H1 (cell line): ENCODE data around the gene FADS3. TPM values are rescaled to one million over a fixed set of nuclear protein-coding genes. Genes with fewer than 3 reads are reported as not detected.

ENCODE experiments used
- CTCF ChIA-PET: fragments of 300-600 bp; sonication (Branson Sonifier 250); formaldehyde crosslinking; loops from one replicate; lab custom pipeline; 2021; ENCODE audit not compliant: partially characterized antibody; lab: Charles Lee
- POLR2A ChIA-PET: fragments of 300-600 bp; sonication (Branson Sonifier 250); formaldehyde crosslinking; loops from one replicate; lab custom pipeline; 2021; ENCODE audit warnings: inconsistent platforms; ENCODE audit not compliant: partially characterized antibody; lab: Charles Lee
- DNase-seq, 2 experiments: peaks; one replicate each; pipeline versions ENCODE4 v3.0.0 to v3.0.0-alpha.2; 2010 to 2022; ENCODE audit warnings: low spot score in 2 of 2, low read depth in 1 of 2, mixed read lengths in 1 of 2
- FAIRE-seq: peaks from 2 replicates; lab custom pipeline; 2011; peaks lifted over from hg19 to GRCh38; lab: Jason Lieb, UNC
- H2AFZ ChIP-seq: 2 replicates; pipeline ENCODE4 v1.8.1; 2012; ENCODE audit warnings: low read length, inconsistent platforms
- H2AK5ac ChIP-seq: 2 replicates; pipeline ENCODE4 v1.6.1; 2013; ENCODE audit warnings: low read depth, low read length
- H2BK120ac ChIP-seq: replicated peaks from 2 replicates; pipeline ENCODE3; 2013; ENCODE audit warnings: low read depth, low read length, inconsistent platforms
- H2BK12ac ChIP-seq: 2 replicates; pipeline ENCODE4 v1.6.1; 2013; ENCODE audit warnings: low read depth, low read length
- H2BK15ac ChIP-seq: 2 replicates; pipeline ENCODE4 v1.6.1; 2013; ENCODE audit warnings: low read length
- H2BK20ac ChIP-seq: 2 replicates; pipeline ENCODE4 v1.6.1; 2013; ENCODE audit warnings: low read length
- H2BK5ac ChIP-seq: 2 replicates; pipeline ENCODE4 v1.6.1; 2013; ENCODE audit warnings: low read depth, low read length
- H3K14ac ChIP-seq: 2 replicates; pipeline ENCODE4 v1.6.1; 2013; ENCODE audit warnings: inconsistent platforms; ENCODE audit not compliant: insufficient read length
- H3K18ac ChIP-seq: 2 replicates; pipeline ENCODE4 v1.6.1; 2013; ENCODE audit warnings: low read length; ENCODE audit errors: extremely low read depth
- H3K23ac ChIP-seq: 2 replicates; pipeline ENCODE4 v1.6.1; 2013; ENCODE audit warnings: inconsistent platforms; ENCODE audit not compliant: insufficient read length
- H3K23me2 ChIP-seq: 2 replicates; pipeline ENCODE4 v1.6.1; 2013; ENCODE audit warnings: low read depth, low read length
- H3K27ac ChIP-seq: 2 replicates; pipeline ENCODE4 v1.6.1; 2011; ENCODE audit warnings: low read depth, low read length, inconsistent platforms
- H3K27me3 ChIP-seq, 4 experiments: replicated peaks in 1 of 4; 1 replicate in 1 of 4; 2 replicates in 3 of 4; pipeline versions ENCODE4 v1.6.1 to v1.8.1; 2011 to 2013; ENCODE audit warnings: low read length in 3 of 4, mild to moderate bottlenecking in 3 of 4, inconsistent platforms in 2 of 4, mixed read lengths in 2 of 4, moderate library complexity in 1 of 4; ENCODE audit not compliant: control insufficient read depth in 3 of 4, insufficient read depth in 3 of 4; ENCODE audit errors: extremely low read depth in 1 of 4
- H3K36me3 ChIP-seq, 4 experiments: 2 replicates each; pipeline versions ENCODE4 v1.6.1 to v1.8.1; 2011 to 2013; ENCODE audit warnings: mild to moderate bottlenecking in 4 of 4, low read length in 3 of 4, moderate library complexity in 2 of 4, control low read depth in 1 of 4, inconsistent platforms in 1 of 4; ENCODE audit not compliant: insufficient read depth in 4 of 4, control insufficient read depth in 2 of 4
- H3K4ac ChIP-seq: replicated peaks from 2 replicates; pipeline ENCODE3; 2013; ENCODE audit warnings: low read length, low read depth, mixed read lengths, inconsistent platforms; ENCODE audit not compliant: insufficient read length
- H3K4me1 ChIP-seq, 4 experiments: replicated peaks in 1 of 4; 1 replicate in 1 of 4; 2 replicates in 3 of 4; pipeline versions ENCODE4 v1.6.1 to v1.8.1; 2011 to 2013; ENCODE audit warnings: low read length in 3 of 4, inconsistent platforms in 2 of 4, mixed read lengths in 1 of 4; ENCODE audit not compliant: insufficient read depth in 4 of 4, control insufficient read depth in 3 of 4
- H3K4me2 ChIP-seq, 2 experiments: 2 replicates each; pipeline versions ENCODE4 v1.6.1 to v1.8.1; 2011 to 2013; ENCODE audit warnings: low read depth in 2 of 2, low read length in 2 of 2, control low read depth in 1 of 2, inconsistent platforms in 1 of 2, mild to moderate bottlenecking in 1 of 2; ENCODE audit not compliant: insufficient read depth in 1 of 2
- H3K4me3 ChIP-seq, 4 experiments: fragments of 200-600, 300-600 bp in 1 of 4; sonication (generic), shearing (Covaris generic), sonication (Bioruptor Twin) in 1 of 4; 2 replicates each; pipeline versions ENCODE4 v1.5.1 to v1.8.1; 2011 to 2016; ENCODE audit warnings: low read length in 4 of 4, low read depth in 3 of 4, control low read depth in 2 of 4, inconsistent platforms in 2 of 4, mild to moderate bottlenecking in 2 of 4, mixed read lengths in 1 of 4, moderate library complexity in 1 of 4; ENCODE audit not compliant: insufficient read depth in 2 of 4; ENCODE audit errors: extremely low read depth in 1 of 4
- H3K56ac ChIP-seq: replicated peaks from 2 replicates; pipeline ENCODE3; 2013; ENCODE audit warnings: low read depth, mild to moderate bottlenecking, mixed read lengths, low read length, inconsistent platforms; ENCODE audit not compliant: insufficient read length
- H3K79me1 ChIP-seq: 2 replicates; pipeline ENCODE4 v1.6.1; 2013; ENCODE audit warnings: low read depth, low read length, control low read depth
- H3K79me2 ChIP-seq, 2 experiments: 2 replicates each; pipeline versions ENCODE4 v1.6.1 to v1.8.1; 2012 to 2013; ENCODE audit warnings: low read length in 2 of 2, mild to moderate bottlenecking in 2 of 2, inconsistent platforms in 1 of 2; ENCODE audit not compliant: insufficient read depth in 2 of 2, control insufficient read depth in 1 of 2
- H3K9ac ChIP-seq, 4 experiments: replicated peaks in 1 of 4; 1 replicate in 1 of 4; 2 replicates in 3 of 4; pipeline versions ENCODE4 v1.6.1 to v1.8.1; 2011 to 2013; ENCODE audit warnings: low read depth in 3 of 4, low read length in 3 of 4, control low read depth in 2 of 4, mild to moderate bottlenecking in 2 of 4, moderate library complexity in 2 of 4, inconsistent platforms in 1 of 4; ENCODE audit errors: extremely low read depth in 1 of 4
- H3K9me3 ChIP-seq, 2 experiments: 2 replicates each; pipeline versions ENCODE4 v1.6.1 to v1.8.1; 2012 to 2013; ENCODE audit warnings: mild to moderate bottlenecking in 2 of 2, moderate library complexity in 2 of 2, control low read depth in 1 of 2, inconsistent platforms in 1 of 2, low read depth in 1 of 2, low read length in 1 of 2, mixed read lengths in 1 of 2; ENCODE audit not compliant: insufficient read depth in 2 of 2
- H4K20me1 ChIP-seq, 2 experiments: replicated peaks in 1 of 2; 2 replicates each; pipeline versions ENCODE3 to v1.8.1; 2011 to 2013; ENCODE audit warnings: inconsistent platforms in 2 of 2, low read length in 2 of 2, mild to moderate bottlenecking in 1 of 2; ENCODE audit not compliant: insufficient read depth in 2 of 2, control insufficient read depth in 1 of 2
- H4K5ac ChIP-seq: 2 replicates; pipeline ENCODE4 v1.6.1; 2013; ENCODE audit warnings: low read length, low read depth, mixed read lengths, inconsistent platforms; ENCODE audit not compliant: insufficient read length
- H4K8ac ChIP-seq: 2 replicates; pipeline ENCODE4 v1.8.0; 2013; ENCODE audit warnings: mild to moderate bottlenecking, moderate library complexity, low read length, inconsistent platforms; ENCODE audit not compliant: insufficient read depth; ENCODE audit errors: extremely low read depth
- H4K91ac ChIP-seq: replicated peaks from 2 replicates; pipeline ENCODE3; 2013; ENCODE audit warnings: low read length, mixed read lengths, inconsistent platforms; ENCODE audit not compliant: insufficient read length
- BACH1 ChIP-seq: IDR thresholded peaks from 2 replicates; pipeline ENCODE4 v1.6.1; 2012; ENCODE audit warnings: low read length, improper control_type of control experiment
- JUN ChIP-seq: IDR thresholded peaks from 2 replicates; pipeline ENCODE4 v1.6.1; 2011; ENCODE audit warnings: low read depth, mild to moderate bottlenecking, improper control_type of control experiment, low read length
- PHF8 ChIP-seq: fragments of 200-600 bp; sonication (generic); conservative IDR thresholded peaks from 2 replicates; pipeline ENCODE4 v1.7.1; 2012; ENCODE audit warnings: low read depth, mild to moderate bottlenecking, inconsistent platforms, low read length, moderate library complexity
- SP2 ChIP-seq: IDR thresholded peaks from 2 replicates; pipeline ENCODE4 v1.6.1; 2012; ENCODE audit warnings: mild to moderate bottlenecking, low read length, inconsistent platforms
- ZNF274 ChIP-seq: IDR thresholded peaks from 2 replicates; pipeline ENCODE4 v1.7.0; 2012; ENCODE audit warnings: low read length, borderline replicate concordance; ENCODE audit errors: extremely low read depth
- WGBS, 2 experiments: shearing (Covaris generic) in 1 of 2; methylation state at CpG; one replicate each; pipeline versions ENCODE4 v1.1.6 to v1.1.7; 2013 to 2015; ENCODE audit warnings: low lambda C conversion rate in 2 of 2, mixed read lengths in 2 of 2, inconsistent platforms in 1 of 2, low coverage in 1 of 2, missing lambda C conversion rate in 1 of 2; ENCODE audit not compliant: insufficient replicate concordance in 2 of 2, insufficient coverage in 1 of 2, insufficient read length in 1 of 2; ENCODE audit errors: extremely low coverage in 1 of 2, missing lambda C conversion rate in 1 of 2; 5-methylcytosine and 5-hydroxymethylcytosine counted together
- polyA plus RNA-seq, 7 experiments: library from polyadenylated mRNA; depleted of rRNA in 3 of 7; stranded (reverse) in 5 of 7; unstranded in 2 of 7; fragments of >200 nt in 5 of 7; fragments of 200-250 nt in 2 of 7; gene quantifications; 1 replicate in 5 of 7; 2 replicates in 1 of 7; 4 replicates in 1 of 7; pipeline versions ENCODE4 v1.2.1 to v1.2.3, GENCODE V29; 2011 to 2013; ENCODE audit warnings: missing spikeins in 2 of 7, mixed read lengths in 2 of 7
- total RNA-seq: library from RNA; stranded (reverse); fragmentation: NEBNext Ultra II Directional; extraction: Animal tissue kit (Norgen Biotek cat#: 25700); gene quantifications from 2 replicates; pipeline ENCODE4 v1.2.1, GENCODE V29; 2021

Gene FADS3
- total and polyA plus RNA-seq, 2 of the 8 experiments (the other 6 are each of a cell fraction or from before 2014, with no cell fraction given): 43.8 to 76.3 TPM

- Histone ChIP-seq H3K36me3 (peaks cover 0 to 4% (median 0%) of the 10 kb centered on the region in 4 experiments; a peak in 1 of 8 replicates), H3K56ac (no peak overlapping the region), H3K9me3 (no peaks in the 10 kb centered on the region), H3K27me3 (peaks cover 0 to 11% (median 8%) of the 10 kb centered on the region in 4 experiments; a peak in 5 of 7 replicates), H3K4me2 (no peak overlapping the region), H2BK12ac (no peak overlapping the region), H3K23me2 (no peaks in the 10 kb centered on the region), H4K5ac (no peak overlapping the region), H3K79me1 (no peaks in the 10 kb centered on the region), H3K4me1 (peaks cover 4 to 14% (median 4%) of the 10 kb centered on the region in 4 experiments; a peak in 6 of 7 replicates), H4K20me1 (peaks cover 0 to 5% of the 10 kb centered on the region in 2 experiments), H4K8ac (peak overlapping the region; percentile 59; the same call in 1 of the 2 replicates), H3K18ac (no peak overlapping the region), H2AFZ (no peak overlapping the region), H3K9ac (no peak overlapping the region), H2BK20ac (0 out of 2 replicates have a peak overlapping the region, but pooled peaks have one; percentile 21), H3K79me2 (no peaks in the 10 kb centered on the region), H3K4ac (no peak overlapping the region), H3K14ac (no peak overlapping the region), H2BK15ac (peak overlapping the region; percentile 65; the same call in 1 of the 2 replicates), H2BK120ac (no peak overlapping the region), H4K91ac (no peak overlapping the region), H3K4me3 (no peak overlapping the region), H2BK5ac (no peak overlapping the region), H2AK5ac (no peak overlapping the region), H3K23ac (no peak overlapping the region), H3K27ac (no peak overlapping the region)
- POLR2A ChIA-PET: interaction anchor here (0.7 to 3.1 kb wide), 6 partner anchors 11 to 100 kb away, joined by 3 to 15 read pairs (median 4); no protein-coding TSS in a partner anchor
- FAIRE-seq (no peak), DNase-seq (no peak)
- WGBS, 2 experiments: 89% methylated on average over 8 of the region's 12 CpGs; no CpG with 5 or more reads in 1 of the 2 experiments
- CTCF ChIA-PET: interaction anchor here (0.6 to 10.9 kb wide), 10 partner anchors 8 to 297 kb away, joined by 3 to 172 read pairs (median 6); no protein-coding TSS in a partner anchor
- TF ChIP-seq JUN: no peak
- no peak for TF ChIP-seq BACH1
- TF ChIP-seq SP2: no peak
- TF ChIP-seq PHF8: no peak
- TF ChIP-seq ZNF274: no peak
These were observed 17.0 kb downstream of the FADS3 start for GRCh38 chr11:61874377-61874809.
